Measurements from ENCODE around the gene SPON1.

DNA sequence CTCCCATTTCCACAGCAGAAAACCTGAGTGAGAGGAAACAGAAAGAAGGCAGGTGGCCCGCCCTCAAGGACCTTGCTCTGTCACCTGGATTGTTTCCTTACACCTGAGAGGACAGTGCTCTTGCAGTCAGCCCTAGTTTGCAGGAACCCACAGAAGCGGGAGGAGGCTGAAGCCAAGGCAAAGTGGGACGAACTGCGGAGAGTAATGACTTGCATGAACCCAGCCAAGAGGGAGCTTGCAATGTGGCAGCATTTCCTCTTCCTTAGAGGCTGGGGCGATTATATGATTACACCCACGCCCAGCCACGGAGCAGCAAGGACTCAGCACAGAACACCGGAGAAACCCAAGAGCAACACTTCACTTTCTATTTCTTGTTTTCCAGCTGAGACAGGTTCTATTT is 102.6 kb downstream of the SPON1 start:
- TF ChIP-seq POLR2A (IDR thresholded peaks at IDR 0.05): no peak
- TF ChIP-seq, protein P1, sequence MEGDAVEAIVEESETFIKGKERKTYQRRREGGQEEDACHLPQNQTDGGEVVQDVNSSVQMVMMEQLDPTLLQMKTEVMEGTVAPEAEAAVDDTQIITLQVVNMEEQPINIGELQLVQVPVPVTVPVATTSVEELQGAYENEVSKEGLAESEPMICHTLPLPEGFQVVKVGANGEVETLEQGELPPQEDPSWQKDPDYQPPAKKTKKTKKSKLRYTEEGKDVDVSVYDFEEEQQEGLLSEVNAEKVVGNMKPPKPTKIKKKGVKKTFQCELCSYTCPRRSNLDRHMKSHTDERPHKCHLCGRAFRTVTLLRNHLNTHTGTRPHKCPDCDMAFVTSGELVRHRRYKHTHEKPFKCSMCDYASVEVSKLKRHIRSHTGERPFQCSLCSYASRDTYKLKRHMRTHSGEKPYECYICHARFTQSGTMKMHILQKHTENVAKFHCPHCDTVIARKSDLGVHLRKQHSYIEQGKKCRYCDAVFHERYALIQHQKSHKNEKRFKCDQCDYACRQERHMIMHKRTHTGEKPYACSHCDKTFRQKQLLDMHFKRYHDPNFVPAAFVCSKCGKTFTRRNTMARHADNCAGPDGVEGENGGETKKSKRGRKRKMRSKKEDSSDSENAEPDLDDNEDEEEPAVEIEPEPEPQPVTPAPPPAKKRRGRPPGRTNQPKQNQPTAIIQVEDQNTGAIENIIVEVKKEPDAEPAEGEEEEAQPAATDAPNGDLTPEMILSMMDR (IDR thresholded peaks at IDR 0.05): no peak
